Retina (tissue), 1 donor: ENCODE results near the gene HHAT.

Experiments used
- DNase-seq: peaks from one replicate; pipeline ENCODE4 v3.0.0-alpha.2; 2016

HHAT gene

GRCh38 chr1:210361665-210362064 is 33.0 kb downstream of the HHAT start:
- no peak for DNase-seq

GRCh38 chr1:210362526-210362925 is 33.8 kb downstream of the HHAT start:
- no peak for DNase-seq

- DNase-seq, result no peak
Observed at GRCh38 chr1:210363119-210363518, 34.4 kb downstream of the HHAT start.

GRCh38 chr1:210364479-210364878 is 35.8 kb downstream of the HHAT start:
- DNase-seq, result peak; percentile 53

- no peak for DNase-seq
Observed at GRCh38 chr1:210366767-210367166, 38.1 kb downstream of the HHAT start.

- no peak for DNase-seq
Observed at GRCh38 chr1:210367566-210367965, 38.9 kb downstream of the HHAT start.

- no peak for DNase-seq
Observed at GRCh38 chr1:210369425-210369824, 40.7 kb downstream of the HHAT start.

GRCh38 chr1:210371916-210372315 is 43.2 kb downstream of the HHAT start:
- DNase-seq, result no peak

GRCh38 chr1:210372491-210372890 is 43.8 kb downstream of the HHAT start:
- no peak for DNase-seq

GRCh38 chr1:210372931-210373627 is 44.4 kb downstream of the HHAT start:
- DNase-seq, result no peak

- DNase-seq, result no peak
Observed at GRCh38 chr1:210373628-210373877, 44.9 kb downstream of the HHAT start.

- no peak for DNase-seq
Observed at GRCh38 chr1:210373878-210374599, 45.3 kb downstream of the HHAT start.

GRCh38 chr1:210374600-210374953 is 45.9 kb downstream of the HHAT start:
- no peak for DNase-seq

GRCh38 chr1:210376836-210377372 is 48.2 kb downstream of the HHAT start:
- no peak for DNase-seq

GRCh38 chr1:210377731-210378333 is 49.1 kb downstream of the HHAT start:
- peak; percentile 50 for DNase-seq

- DNase-seq, result no peak
Observed at GRCh38 chr1:210378736-210379135, 50.0 kb downstream of the HHAT start.

- DNase-seq, result no peak
Observed at GRCh38 chr1:210381934-210382333, 53.2 kb downstream of the HHAT start.

GRCh38 chr1:210384625-210385024 is 55.9 kb downstream of the HHAT start:
- DNase-seq, result no peak

- DNase-seq, result no peak
Observed at GRCh38 chr1:210385228-210385627, 56.5 kb downstream of the HHAT start.

- DNase-seq, result no peak
Observed at GRCh38 chr1:210394281-210394821, 65.6 kb downstream of the HHAT start.

- DNase-seq, result no peak
Observed at GRCh38 chr1:210396541-210396940, 67.8 kb downstream of the HHAT start.

GRCh38 chr1:210397252-210397651 is 68.5 kb downstream of the HHAT start:
- no peak for DNase-seq

GRCh38 chr1:210397681-210398080 is 69.0 kb downstream of the HHAT start:
- DNase-seq, result no peak

GRCh38 chr1:210398466-210398865 is 69.8 kb downstream of the HHAT start:
- no peak for DNase-seq
